ENCODE measurements around the gene CRYBG2. TPM values are rescaled to one million over a fixed set of nuclear protein-coding genes. Genes with fewer than 3 reads are reported as not detected.

Gene CRYBG2
- total RNA-seq, 1 experiment from 2014 or later = 0.64 TPM

GRCh38 chr1:26276432-26276838, 77.5 kb downstream of the CRYBG2 start:
- Histone ChIP-seq H3K9me3 (ENCODE audit: control insufficient read depth, insufficient read depth, low read depth, low read length) (no peaks in the 10 kb centered on the region), H3K27me3 (ENCODE audit: control insufficient read depth, insufficient read depth, low read length) (no peaks in the 10 kb centered on the region), H3K36me3 (ENCODE audit: control insufficient read depth, insufficient read depth, low read length) (peaks cover 15% of the 10 kb centered on the region), H3K4me3 (ENCODE audit: low read depth in 2 of 2, low read length in 2 of 2) (no peak overlapping the region), H3K27ac (ENCODE audit: low read length) (peak overlapping the region; percentile 49; the same call in 1 of the 2 replicates), H3K4me1 (ENCODE audit: control insufficient read depth, insufficient read depth, low read length) (peaks cover 47% of the 10 kb centered on the region)
- intact Hi-C loops (cut with micrococcal nuclease; ENCODE audit: unreplicated experiment) (no loop called here), in situ Hi-C loops (cut with HindIII; ENCODE audit: low pct_unique_long_range_greater_than_20kb, low sequenced_read_pairs) (no loop called here)
- no peak for TF ChIP-seq SIN3A (IDR thresholded peaks at IDR 0.05; ENCODE audit: borderline replicate concordance, insufficient read depth, low read depth, low read length)
- no peak for TF ChIP-seq TCF7L2 (IDR thresholded peaks at IDR 0.05; ENCODE audit: low read depth, low read length)
- TF ChIP-seq POLR2AphosphoS5 (IDR thresholded peaks at IDR 0.05; ENCODE audit: low read depth, low read length) = no peak
- no peak for TF ChIP-seq REST (IDR thresholded peaks at IDR 0.05; ENCODE audit: insufficient read depth in 1 of 2, low read depth in 2 of 2, low read length in 1 of 2)
- TF ChIP-seq CTCF (IDR thresholded peaks at IDR 0.05) = no peak
- no TSS peak for BruUV-seq (replicated peaks)
- ATAC-seq = no peak
- POLR2A ChIA-PET = no interaction called here
- CTCF ChIA-PET = interaction anchor here (0.6 kb wide), 1 partner anchor 17 kb away, joined by 3 read pairs; no protein-coding TSS in a partner anchor
- DNase-seq (ENCODE audit: low read depth, low spot score) = no peak

GRCh38 chr1:26275580-26276431, 78.1 kb downstream of the CRYBG2 start:
- H3K36me3 ChIP-seq (ENCODE audit: control insufficient read depth, insufficient read depth, low read length) = peaks cover 16% of the 10 kb centered on the region
- H3K4me1 ChIP-seq (ENCODE audit: control insufficient read depth, insufficient read depth, low read length) = peaks cover 41% of the 10 kb centered on the region
- no TSS peak for BruUV-seq (replicated peaks)
- H3K27me3 ChIP-seq (ENCODE audit: control insufficient read depth, insufficient read depth, low read length) = no peaks in the 10 kb centered on the region
- CTCF ChIA-PET = interaction anchor here (0.7 kb wide), 3 partner anchors 9 to 142 kb away, joined by 3 read pairs; no protein-coding TSS in a partner anchor
- peak overlapping the region; percentile 69 for H3K27ac ChIP-seq (ENCODE audit: low read length)
- no peak overlapping the region for H3K4me3 ChIP-seq (ENCODE audit: low read depth in 2 of 2, low read length in 2 of 2)
- H3K9me3 ChIP-seq (ENCODE audit: control insufficient read depth, insufficient read depth, low read depth, low read length) = no peaks in the 10 kb centered on the region
- POLR2A ChIA-PET = no interaction called here
- DNase-seq (ENCODE audit: low read depth, low spot score) = peak; percentile 87
- peak; percentile 26 for ATAC-seq
- intact Hi-C loops (cut with micrococcal nuclease; ENCODE audit: unreplicated experiment) (no loop called here), in situ Hi-C loops (cut with HindIII; ENCODE audit: low pct_unique_long_range_greater_than_20kb, low sequenced_read_pairs) (no loop called here)
- TF ChIP-seq REST (IDR thresholded peaks at IDR 0.05; ENCODE audit: insufficient read depth in 1 of 2, low read depth in 2 of 2, low read length in 1 of 2) (no peak), CTCF (IDR thresholded peaks at IDR 0.05) (peak; percentile 89)

Measured in Panc1 (cell line).